PC-3 (cell line): ENCODE measurements around the gene PRDM11. TPM values are rescaled to one million over a fixed set of nuclear protein-coding genes. Genes with fewer than 3 reads are reported as not detected.

Source experiments
- ATAC-seq: fragments of 200-7000 bp; cut with Tn5 transposase; 2 replicates; pipeline ENCODE4 v1.9.1; 2020; ENCODE audit warnings: mild to moderate bottlenecking, moderate library complexity
- BruUV-seq: library from RNA; stranded (reverse); fragments of 400-500 nt; replicated peaks from 2 replicates; lab custom pipeline; 2021; lab: Mats Ljungman, UMichigan
- CTCF ChIA-PET: fragments of 300-600 bp; sonication (Branson Sonifier 250); formaldehyde crosslinking; loops from one replicate; lab custom pipeline; 2022; ENCODE audit warnings: antibody characterized with exemption; lab: Charles Lee
- POLR2A ChIA-PET: fragments of 300-600 bp; sonication (Branson Sonifier 250); formaldehyde crosslinking; loops from one replicate; lab custom pipeline; 2022; ENCODE audit warnings: antibody characterized with exemption; ENCODE audit not compliant: unreplicated experiment; lab: Charles Lee
- DNase-seq: peaks from one replicate; pipeline ENCODE4 v3.0.0-alpha.2; 2015
- H2AFZ ChIP-seq: fragments of 300-600 bp; sonication (generic); 2 replicates; pipeline ENCODE4 v1.6.0; 2016; ENCODE audit warnings: antibody characterized with exemption, low read length
- H3F3A ChIP-seq: fragments of 300-600 bp; sonication (generic); one replicate; pipeline ENCODE4 v1.6.0; 2017; ENCODE audit warnings: antibody characterized with exemption, low read length, control low read depth, mild to moderate bottlenecking; ENCODE audit not compliant: unreplicated experiment
- H3K27ac ChIP-seq: fragments of 300-600 bp; sonication (generic); 2 replicates; pipeline ENCODE4 v1.5.1; 2016; ENCODE audit warnings: mild to moderate bottlenecking, low read length
- H3K27me3 ChIP-seq: fragments of 300-600 bp; sonication (generic); 2 replicates; pipeline ENCODE4 v1.6.1; 2016; ENCODE audit warnings: low read length, mixed read lengths
- H3K36me3 ChIP-seq: fragments of 300-600 bp; sonication (generic); 2 replicates; pipeline ENCODE4 v1.6.1; 2016; ENCODE audit warnings: low read depth, mixed run types, low read length, mixed read lengths
- H3K4me1 ChIP-seq: fragments of 300-600 bp; sonication (generic); 2 replicates; pipeline ENCODE4 v1.5.1; 2016; ENCODE audit warnings: low read length; ENCODE audit not compliant: insufficient read depth
- H3K4me2 ChIP-seq: fragments of 300-600 bp; sonication (generic); 2 replicates; pipeline ENCODE4 v1.6.0; 2016; ENCODE audit warnings: low read length
- H3K4me3 ChIP-seq: fragments of 300-600 bp; sonication (generic); 2 replicates; pipeline ENCODE4 v1.5.1; 2016; ENCODE audit warnings: mild to moderate bottlenecking, low read length, mixed read lengths
- H3K79me2 ChIP-seq: fragments of 300-600 bp; sonication (generic); 2 replicates; pipeline ENCODE4 v1.6.1; 2017; ENCODE audit warnings: low read length, mixed read lengths
- H3K9ac ChIP-seq: fragments of 300-600 bp; sonication (generic); 2 replicates; pipeline ENCODE4 v1.6.0; 2016; ENCODE audit warnings: mild to moderate bottlenecking, low read length
- H3K9me2 ChIP-seq: fragments of 300-600 bp; sonication (generic); replicated peaks from 2 replicates; pipeline ENCODE4 v1.6.1; 2016; ENCODE audit warnings: mixed run types, low read length, mixed read lengths
- H3K9me3 ChIP-seq: fragments of 300-600 bp; sonication (generic); 2 replicates; pipeline ENCODE4 v1.6.1; 2016; ENCODE audit warnings: low read length, mixed read lengths
- H4K20me1 ChIP-seq: fragments of 300-600 bp; sonication (generic); 2 replicates; pipeline ENCODE4 v1.6.1; 2016; ENCODE audit warnings: low read length, mixed read lengths
- EZH2 ChIP-seq: fragments of 300-600 bp; sonication (generic); IDR thresholded peaks from one replicate; pipeline ENCODE4 v1.6.1; 2017; ENCODE audit warnings: antibody characterized with exemption, mild to moderate bottlenecking, low read length; ENCODE audit not compliant: unreplicated experiment
- EZH2phosphoT487 ChIP-seq: fragments of 300-600 bp; sonication (generic); IDR thresholded peaks from 2 replicates; pipeline ENCODE4 v1.6.1; 2018; ENCODE audit warnings: mild to moderate bottlenecking, antibody characterized with exemption, low read length, borderline replicate concordance
- intact Hi-C: fragments of 100-400 bp; cut with micrococcal nuclease; formaldehyde crosslinking; loops from 2 replicates; pipeline ENCODE4 v1.9.0; 2023
- total RNA-seq: library from RNA; depleted of rRNA; stranded (reverse); fragments of >200 nt; gene quantifications from 2 replicates; pipeline ENCODE4 v1.2.3, GENCODE V29; 2014
- TF ChIP-seq, protein P1 (sequence below): fragments of 300-600 bp; sonication (generic); conservative IDR thresholded peaks from 2 replicates; pipeline ENCODE4 v1.5.1; 2017; ENCODE audit warnings: antibody characterized with exemption, low read depth, mild to moderate bottlenecking, low read length

Gene PRDM11
- total RNA-seq, 1 experiment from 2014 or later: 5.0 TPM

- no peak overlapping the region for H3K27ac ChIP-seq
- peak overlapping the region; percentile 29; the same call in 1 of the 2 replicates for H3K9ac ChIP-seq
- no TSS peak for BruUV-seq
- intact Hi-C loops: loop anchor here (1.0 kb wide), 1 partner anchor 35 kb away; the partner anchor contains the start of gene PRDM11
- peaks cover 9% of the 10 kb centered on the region; the same call in 1 of the 2 replicates for H3K4me1 ChIP-seq
- H3K79me2 ChIP-seq: no peaks in the 10 kb centered on the region
- ATAC-seq (peak; percentile 88), DNase-seq (peak; percentile 52)
- no peaks in the 10 kb centered on the region for H3K36me3 ChIP-seq
- H3F3A ChIP-seq: no peaks in the 10 kb centered on the region
- no peaks in the 10 kb centered on the region for H3K9me2 ChIP-seq
- ChIA-PET POLR2A (interaction anchor here (0.5 to 0.6 kb wide), 3 partner anchors 33 to 1449 kb away, joined by 3 to 4 read pairs (median 4); no protein-coding TSS in a partner anchor), CTCF (interaction anchor here (0.5 kb wide), 1 partner anchor 27 kb away, joined by 3 read pairs; no protein-coding TSS in a partner anchor)
- no peaks in the 10 kb centered on the region for H3K9me3 ChIP-seq
- peak overlapping the region; percentile 80 for H3K4me2 ChIP-seq
- no peaks in the 10 kb centered on the region for H3K27me3 ChIP-seq
- H2AFZ ChIP-seq: peak overlapping the region; percentile 75
- peak overlapping the region; percentile 63 for H3K4me3 ChIP-seq
- no peak for TF ChIP-seq EZH2
- no peak for TF ChIP-seq EZH2phosphoT487
- TF ChIP-seq, protein P1, sequence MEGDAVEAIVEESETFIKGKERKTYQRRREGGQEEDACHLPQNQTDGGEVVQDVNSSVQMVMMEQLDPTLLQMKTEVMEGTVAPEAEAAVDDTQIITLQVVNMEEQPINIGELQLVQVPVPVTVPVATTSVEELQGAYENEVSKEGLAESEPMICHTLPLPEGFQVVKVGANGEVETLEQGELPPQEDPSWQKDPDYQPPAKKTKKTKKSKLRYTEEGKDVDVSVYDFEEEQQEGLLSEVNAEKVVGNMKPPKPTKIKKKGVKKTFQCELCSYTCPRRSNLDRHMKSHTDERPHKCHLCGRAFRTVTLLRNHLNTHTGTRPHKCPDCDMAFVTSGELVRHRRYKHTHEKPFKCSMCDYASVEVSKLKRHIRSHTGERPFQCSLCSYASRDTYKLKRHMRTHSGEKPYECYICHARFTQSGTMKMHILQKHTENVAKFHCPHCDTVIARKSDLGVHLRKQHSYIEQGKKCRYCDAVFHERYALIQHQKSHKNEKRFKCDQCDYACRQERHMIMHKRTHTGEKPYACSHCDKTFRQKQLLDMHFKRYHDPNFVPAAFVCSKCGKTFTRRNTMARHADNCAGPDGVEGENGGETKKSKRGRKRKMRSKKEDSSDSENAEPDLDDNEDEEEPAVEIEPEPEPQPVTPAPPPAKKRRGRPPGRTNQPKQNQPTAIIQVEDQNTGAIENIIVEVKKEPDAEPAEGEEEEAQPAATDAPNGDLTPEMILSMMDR: no peak
- H4K20me1 ChIP-seq: no peaks in the 10 kb centered on the region
These were observed 34.4 kb downstream of the PRDM11 start for GRCh38 chr11:45180848-45181192.

GRCh38 chr11:45181193-45181888, 34.9 kb downstream of the PRDM11 start:
- Histone ChIP-seq H2AFZ (peak overlapping the region; percentile 75), H3K36me3 (no peaks in the 10 kb centered on the region), H3K4me1 (peaks cover 9% of the 10 kb centered on the region; the same call in 1 of the 2 replicates), H3K9me3 (no peaks in the 10 kb centered on the region), H3K9me2 (no peaks in the 10 kb centered on the region), H3F3A (no peaks in the 10 kb centered on the region), H3K79me2 (no peaks in the 10 kb centered on the region), H3K27ac (no peak overlapping the region), H3K4me2 (peak overlapping the region; percentile 80), H3K27me3 (no peaks in the 10 kb centered on the region), H3K4me3 (peak overlapping the region; percentile 63), H3K9ac (peak overlapping the region; percentile 29; the same call in 1 of the 2 replicates), H4K20me1 (no peaks in the 10 kb centered on the region)
- TSS peak; percentile 29 for BruUV-seq
- TF ChIP-seq, protein P1: no peak
- TF ChIP-seq EZH2: no peak
- TF ChIP-seq EZH2phosphoT487: no peak
- ChIA-PET CTCF (no interaction called here), POLR2A (interaction anchor here (0.5 to 0.6 kb wide), 3 partner anchors 33 to 1448 kb away, joined by 3 to 4 read pairs (median 4); no protein-coding TSS in a partner anchor)
- no peak for DNase-seq
- intact Hi-C loops: no loop called here
- no peak for ATAC-seq
